ENCODE measurements around the gene GDNF.

GDNF gene

DNA sequence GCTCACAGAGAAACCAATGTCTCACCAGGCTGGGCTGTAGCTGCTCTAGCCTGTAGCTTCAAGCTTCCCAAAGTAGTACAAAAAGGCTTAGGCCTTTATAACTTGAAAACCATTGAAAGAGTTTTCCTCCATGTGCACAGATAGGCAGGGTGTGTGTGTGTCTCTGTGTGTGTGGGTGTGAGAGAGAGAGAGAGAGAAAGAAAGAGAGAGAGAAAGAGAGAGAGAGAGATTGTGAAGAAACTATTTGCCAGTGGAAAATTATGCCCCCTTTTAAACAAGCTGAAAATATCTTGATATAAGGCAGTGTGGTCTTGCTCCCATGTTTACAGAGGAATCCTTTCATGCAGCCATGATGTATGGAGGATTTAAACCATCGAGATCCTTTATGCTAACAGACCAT lies 17.9 kb upstream of the GDNF start:
- no peaks in the 10 kb centered on the region for H3K36me3 ChIP-seq (ENCODE audit: control insufficient read depth, insufficient read depth, low read length)
- no peak overlapping the region for H3K4me3 ChIP-seq (replicated peaks; ENCODE audit: low read depth, low read length)
- no peak for DNase-seq (ENCODE audit: extremely low read depth, insufficient read length)
- no peaks in the 10 kb centered on the region for H3K27me3 ChIP-seq (replicated peaks; ENCODE audit: control insufficient read depth, insufficient read depth, low read length)
- TF ChIP-seq, protein P1, sequence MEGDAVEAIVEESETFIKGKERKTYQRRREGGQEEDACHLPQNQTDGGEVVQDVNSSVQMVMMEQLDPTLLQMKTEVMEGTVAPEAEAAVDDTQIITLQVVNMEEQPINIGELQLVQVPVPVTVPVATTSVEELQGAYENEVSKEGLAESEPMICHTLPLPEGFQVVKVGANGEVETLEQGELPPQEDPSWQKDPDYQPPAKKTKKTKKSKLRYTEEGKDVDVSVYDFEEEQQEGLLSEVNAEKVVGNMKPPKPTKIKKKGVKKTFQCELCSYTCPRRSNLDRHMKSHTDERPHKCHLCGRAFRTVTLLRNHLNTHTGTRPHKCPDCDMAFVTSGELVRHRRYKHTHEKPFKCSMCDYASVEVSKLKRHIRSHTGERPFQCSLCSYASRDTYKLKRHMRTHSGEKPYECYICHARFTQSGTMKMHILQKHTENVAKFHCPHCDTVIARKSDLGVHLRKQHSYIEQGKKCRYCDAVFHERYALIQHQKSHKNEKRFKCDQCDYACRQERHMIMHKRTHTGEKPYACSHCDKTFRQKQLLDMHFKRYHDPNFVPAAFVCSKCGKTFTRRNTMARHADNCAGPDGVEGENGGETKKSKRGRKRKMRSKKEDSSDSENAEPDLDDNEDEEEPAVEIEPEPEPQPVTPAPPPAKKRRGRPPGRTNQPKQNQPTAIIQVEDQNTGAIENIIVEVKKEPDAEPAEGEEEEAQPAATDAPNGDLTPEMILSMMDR (IDR thresholded peaks at IDR 0.05; ENCODE audit: insufficient read depth, low read length, poor library complexity, severe bottlenecking), result no peak

DNA sequence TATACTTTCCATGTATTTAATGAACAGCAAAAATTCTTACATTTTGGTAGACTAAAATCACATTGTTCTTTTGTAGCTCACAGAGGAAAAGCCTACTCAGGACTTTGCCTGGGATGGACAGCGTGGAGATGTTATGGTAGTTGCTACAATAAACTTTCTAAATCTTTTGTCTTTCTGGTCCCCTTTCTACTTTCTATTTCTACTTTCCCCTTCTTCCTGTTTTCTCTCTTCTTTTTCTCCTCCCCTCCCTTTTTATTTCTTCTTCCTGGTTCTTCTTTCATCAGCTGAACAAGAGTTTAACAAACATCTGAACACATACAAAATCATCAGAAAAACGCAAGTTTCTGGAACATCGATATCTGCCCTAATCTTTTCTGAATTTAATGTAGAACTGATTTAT lies 15.6 kb upstream of the GDNF start:
- DNase-seq (ENCODE audit: extremely low read depth, insufficient read length), result no peak
- Histone ChIP-seq H3K36me3 (ENCODE audit: control insufficient read depth, insufficient read depth, low read length) (no peaks in the 10 kb centered on the region), H3K27me3 (replicated peaks; ENCODE audit: control insufficient read depth, insufficient read depth, low read length) (no peaks in the 10 kb centered on the region), H3K4me3 (replicated peaks; ENCODE audit: low read depth, low read length) (no peak overlapping the region)
- TF ChIP-seq, protein P1 (IDR thresholded peaks at IDR 0.05; ENCODE audit: insufficient read depth, low read length, poor library complexity, severe bottlenecking), result no peak

DNA sequence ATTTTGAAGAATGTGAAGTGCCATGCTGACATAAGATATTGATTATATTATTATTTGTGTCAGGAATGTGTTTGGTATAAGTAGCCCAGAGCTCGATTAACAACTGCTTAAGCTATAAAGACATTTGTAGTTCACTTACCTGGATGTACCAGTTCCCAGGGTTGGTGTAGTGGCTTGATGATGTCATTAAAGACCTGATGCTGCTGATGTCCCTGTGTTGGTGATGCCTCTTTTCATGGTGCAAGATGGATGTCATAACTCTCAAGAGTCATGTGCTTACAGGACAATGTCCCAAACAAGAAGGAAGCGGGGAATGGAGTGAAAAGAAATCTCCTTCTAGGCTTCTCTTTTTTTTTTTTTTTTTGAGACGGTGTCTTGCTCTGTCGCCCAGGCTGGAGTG lies 11.5 kb upstream of the GDNF start:
- no peak for DNase-seq (ENCODE audit: extremely low read depth, insufficient read length)
- H3K36me3 ChIP-seq (ENCODE audit: control insufficient read depth, insufficient read depth, low read length), result no peaks in the 10 kb centered on the region
- H3K4me3 ChIP-seq (replicated peaks; ENCODE audit: low read depth, low read length), result no peak overlapping the region
- TF ChIP-seq, protein P1 (IDR thresholded peaks at IDR 0.05; ENCODE audit: insufficient read depth, low read length, poor library complexity, severe bottlenecking), result no peak
- H3K27me3 ChIP-seq (replicated peaks; ENCODE audit: control insufficient read depth, insufficient read depth, low read length), result no peaks in the 10 kb centered on the region

DNA sequence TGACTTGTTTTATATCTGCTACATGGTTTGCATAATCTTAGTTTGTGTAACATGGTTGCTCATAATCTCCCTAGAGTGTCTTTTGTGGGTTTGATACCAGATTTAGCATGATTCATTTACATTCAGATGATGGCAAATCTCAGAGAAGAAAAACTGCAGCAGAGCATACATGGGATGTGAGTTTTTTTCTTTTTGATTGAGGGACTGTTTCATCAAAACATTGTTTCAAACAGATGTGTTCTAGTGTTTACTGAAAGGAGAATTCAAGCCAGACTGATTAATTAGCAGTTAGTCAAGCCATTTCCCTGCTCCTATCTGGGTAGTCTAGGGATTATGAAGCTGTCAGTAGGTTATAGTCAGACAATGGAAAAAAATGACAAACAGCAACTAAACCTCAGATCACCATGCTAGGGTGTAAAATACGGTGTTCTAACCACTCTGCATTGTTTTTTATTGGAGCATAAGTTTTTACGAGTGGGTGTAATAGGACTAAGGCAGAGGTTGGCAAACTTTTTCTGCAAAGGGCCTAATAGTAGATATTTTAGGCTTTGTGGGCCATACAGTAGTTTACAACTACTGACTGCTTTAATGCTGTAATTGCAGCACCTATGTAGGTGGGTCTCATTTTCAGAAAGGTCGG lies 10.5 kb upstream of the GDNF start:
- H3K27me3 ChIP-seq (replicated peaks; ENCODE audit: control insufficient read depth, insufficient read depth, low read length), result no peaks in the 10 kb centered on the region
- TF ChIP-seq, protein P1 (IDR thresholded peaks at IDR 0.05; ENCODE audit: insufficient read depth, low read length, poor library complexity, severe bottlenecking), result no peak
- H3K4me3 ChIP-seq (replicated peaks; ENCODE audit: low read depth, low read length), result no peak overlapping the region
- no peaks in the 10 kb centered on the region for H3K36me3 ChIP-seq (ENCODE audit: control insufficient read depth, insufficient read depth, low read length)
- no peak for DNase-seq (ENCODE audit: extremely low read depth, insufficient read length)

DNA sequence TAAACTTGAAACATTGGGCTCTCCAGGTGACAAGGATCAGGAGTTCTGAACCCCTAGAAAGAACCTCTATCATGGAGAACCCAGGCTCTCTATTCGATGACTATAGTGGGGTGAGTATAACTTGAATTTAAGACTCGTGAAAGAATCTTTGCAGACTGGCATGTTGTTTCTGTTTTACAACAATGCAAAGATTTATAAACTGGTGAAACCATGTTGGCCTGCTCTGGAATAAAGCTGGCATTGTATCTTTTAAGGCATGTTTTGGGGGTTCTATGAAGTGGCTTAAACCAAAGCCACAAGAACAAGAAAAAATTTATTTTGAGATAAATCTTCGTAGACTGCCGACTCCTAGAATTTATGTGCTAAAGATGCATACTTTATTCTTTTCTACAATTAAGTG lies 9.8 kb upstream of the GDNF start:
- TF ChIP-seq, protein P1 (IDR thresholded peaks at IDR 0.05; ENCODE audit: insufficient read depth, low read length, poor library complexity, severe bottlenecking), result no peak
- Histone ChIP-seq H3K4me3 (replicated peaks; ENCODE audit: low read depth, low read length) (no peak overlapping the region), H3K36me3 (ENCODE audit: control insufficient read depth, insufficient read depth, low read length) (no peaks in the 10 kb centered on the region), H3K27me3 (replicated peaks; ENCODE audit: control insufficient read depth, insufficient read depth, low read length) (no peaks in the 10 kb centered on the region)
- no peak for DNase-seq (ENCODE audit: extremely low read depth, insufficient read length)

DNA sequence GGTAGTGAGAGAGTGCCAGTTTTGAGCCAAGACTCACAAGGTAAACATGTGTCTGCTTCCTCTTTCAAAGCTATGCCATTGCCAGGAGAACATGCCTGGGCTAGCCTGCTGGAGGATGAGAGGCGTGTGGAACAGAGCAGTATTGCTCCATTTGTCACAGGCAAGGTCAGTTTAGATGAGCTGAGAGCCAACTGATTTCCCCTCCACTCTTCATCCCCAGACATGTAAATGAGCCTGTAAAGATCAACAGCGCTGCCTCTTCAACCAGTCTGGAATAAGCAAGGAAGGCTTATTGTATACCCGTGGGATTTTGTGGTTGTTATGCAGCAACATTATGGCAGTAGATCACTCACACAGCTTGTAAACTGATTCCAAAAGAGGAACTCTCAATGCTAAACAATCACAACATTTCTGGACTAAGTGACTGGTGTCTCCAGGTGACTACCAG lies 8.2 kb upstream of the GDNF start:
- Histone ChIP-seq H3K36me3 (ENCODE audit: control insufficient read depth, insufficient read depth, low read length) (no peaks in the 10 kb centered on the region), H3K4me3 (replicated peaks; ENCODE audit: low read depth, low read length) (no peak overlapping the region), H3K27me3 (replicated peaks; ENCODE audit: control insufficient read depth, insufficient read depth, low read length) (no peaks in the 10 kb centered on the region)
- TF ChIP-seq, protein P1 (IDR thresholded peaks at IDR 0.05; ENCODE audit: insufficient read depth, low read length, poor library complexity, severe bottlenecking), result no peak
- DNase-seq (ENCODE audit: extremely low read depth, insufficient read length), result peak; percentile 14
